ENCODE results near the gene FHAD1.
A peak's percentile ranks its signal among the peaks of the same experiment; 100 is the strongest.

Gene FHAD1

DNA sequence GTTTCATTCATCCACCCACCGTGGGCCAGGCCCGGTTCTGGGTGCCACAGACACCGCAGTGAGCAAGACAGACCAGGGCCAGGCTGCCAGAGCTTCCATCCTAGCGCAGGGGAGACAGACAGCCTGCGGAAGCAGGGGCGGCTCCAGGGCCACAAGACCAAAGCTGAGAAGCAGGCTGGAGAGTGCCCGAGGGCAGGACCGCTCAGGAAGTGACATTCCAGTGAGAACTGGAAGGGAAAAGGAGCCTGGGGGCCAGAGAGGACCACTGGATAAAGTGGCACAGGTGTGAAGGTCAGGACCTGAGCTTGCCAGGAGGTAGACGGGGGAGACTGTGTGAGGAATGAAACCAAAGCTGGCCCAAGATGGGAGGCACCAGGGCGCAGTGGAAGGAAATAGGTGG lies 103.1 kb downstream of the FHAD1 start:
- no peak for TF ChIP-seq TCF12 (IDR thresholded peaks at IDR 0.05; ENCODE audit: low read depth)
- TF ChIP-seq, protein P1, sequence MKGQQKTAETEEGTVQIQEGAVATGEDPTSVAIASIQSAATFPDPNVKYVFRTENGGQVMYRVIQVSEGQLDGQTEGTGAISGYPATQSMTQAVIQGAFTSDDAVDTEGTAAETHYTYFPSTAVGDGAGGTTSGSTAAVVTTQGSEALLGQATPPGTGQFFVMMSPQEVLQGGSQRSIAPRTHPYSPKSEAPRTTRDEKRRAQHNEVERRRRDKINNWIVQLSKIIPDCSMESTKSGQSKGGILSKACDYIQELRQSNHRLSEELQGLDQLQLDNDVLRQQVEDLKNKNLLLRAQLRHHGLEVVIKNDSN (IDR thresholded peaks at IDR 0.05), result no peak
- no peak for TF ChIP-seq YY1 (IDR thresholded peaks at IDR 0.05; ENCODE audit: low read depth)
- no peak for TF ChIP-seq TAF1 (IDR thresholded peaks at IDR 0.05; ENCODE audit: low read depth)
- no peak for TF ChIP-seq CREB1 (IDR thresholded peaks at IDR 0.05; ENCODE audit: low read depth)
- no peak for TF ChIP-seq RAD21 (IDR thresholded peaks at IDR 0.05; ENCODE audit: low read depth)

DNA sequence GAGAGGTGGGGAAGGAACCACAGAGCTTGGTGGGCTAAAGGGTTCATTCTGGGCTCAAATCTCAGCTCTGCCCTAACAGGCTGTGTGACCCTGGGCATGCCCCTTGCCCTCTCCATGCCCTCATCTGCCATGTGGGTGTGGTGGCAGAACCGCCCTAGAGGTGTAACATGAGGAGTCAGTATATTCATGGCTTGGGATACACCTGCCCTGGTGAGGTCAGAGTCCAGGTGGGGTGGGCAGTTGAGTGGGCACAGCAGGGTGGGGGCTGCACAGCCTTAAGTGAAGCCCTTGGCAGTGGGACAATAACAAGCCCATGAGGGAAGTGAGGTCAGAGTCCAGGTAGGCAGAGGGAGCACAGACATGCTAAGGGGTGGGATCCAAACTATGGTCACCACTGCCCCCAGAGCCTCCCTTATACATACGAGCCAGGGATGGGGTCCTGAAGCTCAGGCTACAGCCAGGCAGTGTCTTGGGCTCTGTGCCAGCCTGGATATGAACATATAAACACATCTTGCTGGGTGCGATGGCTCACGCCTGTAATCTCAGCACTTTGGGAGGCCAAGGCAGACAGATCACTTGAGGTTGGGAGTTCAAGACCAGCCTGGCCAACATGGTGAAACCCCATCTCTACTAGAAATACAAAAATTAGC lies 103.7 kb downstream of the FHAD1 start:
- TF ChIP-seq ZBTB7A (IDR thresholded peaks at IDR 0.05; ENCODE audit: low read depth) (peak; percentile 63; the same call in 1 of the 2 replicates), TAF1 (IDR thresholded peaks at IDR 0.05; ENCODE audit: low read depth) (no peak), TEAD4 (IDR thresholded peaks at IDR 0.05) (no peak), CEBPB (IDR thresholded peaks at IDR 0.05) (no peak), YY1 (IDR thresholded peaks at IDR 0.05; ENCODE audit: low read depth) (no peak), EP300 (IDR thresholded peaks at IDR 0.05; ENCODE audit: borderline replicate concordance) (peak; percentile 55; the same call in 1 of the 2 replicates), NFIC (IDR thresholded peaks at IDR 0.05) (peak; percentile 34; the same call in 1 of the 2 replicates), EGR1 (IDR thresholded peaks at IDR 0.05) (no peak), TCF12 (IDR thresholded peaks at IDR 0.05; ENCODE audit: low read depth) (peak; percentile 74), CREB1 (IDR thresholded peaks at IDR 0.05; ENCODE audit: low read depth) (no peak), RAD21 (IDR thresholded peaks at IDR 0.05; ENCODE audit: low read depth) (no peak), FOXM1 (IDR thresholded peaks at IDR 0.05; ENCODE audit: borderline replicate concordance, low read depth) (no peak)
- TF ChIP-seq, protein P2, sequence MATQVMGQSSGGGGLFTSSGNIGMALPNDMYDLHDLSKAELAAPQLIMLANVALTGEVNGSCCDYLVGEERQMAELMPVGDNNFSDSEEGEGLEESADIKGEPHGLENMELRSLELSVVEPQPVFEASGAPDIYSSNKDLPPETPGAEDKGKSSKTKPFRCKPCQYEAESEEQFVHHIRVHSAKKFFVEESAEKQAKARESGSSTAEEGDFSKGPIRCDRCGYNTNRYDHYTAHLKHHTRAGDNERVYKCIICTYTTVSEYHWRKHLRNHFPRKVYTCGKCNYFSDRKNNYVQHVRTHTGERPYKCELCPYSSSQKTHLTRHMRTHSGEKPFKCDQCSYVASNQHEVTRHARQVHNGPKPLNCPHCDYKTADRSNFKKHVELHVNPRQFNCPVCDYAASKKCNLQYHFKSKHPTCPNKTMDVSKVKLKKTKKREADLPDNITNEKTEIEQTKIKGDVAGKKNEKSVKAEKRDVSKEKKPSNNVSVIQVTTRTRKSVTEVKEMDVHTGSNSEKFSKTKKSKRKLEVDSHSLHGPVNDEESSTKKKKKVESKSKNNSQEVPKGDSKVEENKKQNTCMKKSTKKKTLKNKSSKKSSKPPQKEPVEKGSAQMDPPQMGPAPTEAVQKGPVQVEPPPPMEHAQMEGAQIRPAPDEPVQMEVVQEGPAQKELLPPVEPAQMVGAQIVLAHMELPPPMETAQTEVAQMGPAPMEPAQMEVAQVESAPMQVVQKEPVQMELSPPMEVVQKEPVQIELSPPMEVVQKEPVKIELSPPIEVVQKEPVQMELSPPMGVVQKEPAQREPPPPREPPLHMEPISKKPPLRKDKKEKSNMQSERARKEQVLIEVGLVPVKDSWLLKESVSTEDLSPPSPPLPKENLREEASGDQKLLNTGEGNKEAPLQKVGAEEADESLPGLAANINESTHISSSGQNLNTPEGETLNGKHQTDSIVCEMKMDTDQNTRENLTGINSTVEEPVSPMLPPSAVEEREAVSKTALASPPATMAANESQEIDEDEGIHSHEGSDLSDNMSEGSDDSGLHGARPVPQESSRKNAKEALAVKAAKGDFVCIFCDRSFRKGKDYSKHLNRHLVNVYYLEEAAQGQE (IDR thresholded peaks at IDR 0.05; ENCODE audit: low read depth), result no peak
- TF ChIP-seq, protein P3, sequence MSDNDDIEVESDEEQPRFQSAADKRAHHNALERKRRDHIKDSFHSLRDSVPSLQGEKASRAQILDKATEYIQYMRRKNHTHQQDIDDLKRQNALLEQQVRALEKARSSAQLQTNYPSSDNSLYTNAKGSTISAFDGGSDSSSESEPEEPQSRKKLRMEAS (IDR thresholded peaks at IDR 0.05), result peak; percentile 21; the same call in 1 of the 2 replicates
- TF ChIP-seq, protein P1 (IDR thresholded peaks at IDR 0.05), result no peak

DNA sequence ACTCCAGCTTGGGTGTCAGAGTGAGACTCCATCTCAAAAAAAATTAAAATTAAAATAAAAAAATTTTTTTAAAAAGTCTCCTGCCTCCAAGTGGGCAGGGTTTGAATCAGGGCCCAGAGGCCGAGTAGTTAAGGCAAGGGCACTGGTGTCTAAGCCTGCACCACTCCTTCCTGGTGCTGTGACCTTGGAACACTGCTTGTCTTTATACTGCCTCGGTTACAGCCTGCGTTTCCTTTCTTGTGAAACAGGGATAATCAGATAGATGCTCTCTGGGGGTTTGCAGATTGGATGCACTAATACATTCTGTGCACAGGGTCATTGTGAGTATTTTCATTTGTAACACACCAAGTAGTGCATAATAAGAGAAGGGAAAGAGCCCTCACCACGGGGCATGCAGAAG lies 104.3 kb downstream of the FHAD1 start:
- TF ChIP-seq TAF1 (IDR thresholded peaks at IDR 0.05; ENCODE audit: low read depth) (no peak), TEAD4 (IDR thresholded peaks at IDR 0.05) (no peak), CEBPB (IDR thresholded peaks at IDR 0.05) (no peak), RAD21 (IDR thresholded peaks at IDR 0.05; ENCODE audit: low read depth) (no peak), FOXM1 (IDR thresholded peaks at IDR 0.05; ENCODE audit: borderline replicate concordance, low read depth) (no peak), CREB1 (IDR thresholded peaks at IDR 0.05; ENCODE audit: low read depth) (no peak)
- TF ChIP-seq, protein P2 (IDR thresholded peaks at IDR 0.05; ENCODE audit: low read depth), result no peak
- TF ChIP-seq, protein P3 (IDR thresholded peaks at IDR 0.05), result no peak

DNA sequence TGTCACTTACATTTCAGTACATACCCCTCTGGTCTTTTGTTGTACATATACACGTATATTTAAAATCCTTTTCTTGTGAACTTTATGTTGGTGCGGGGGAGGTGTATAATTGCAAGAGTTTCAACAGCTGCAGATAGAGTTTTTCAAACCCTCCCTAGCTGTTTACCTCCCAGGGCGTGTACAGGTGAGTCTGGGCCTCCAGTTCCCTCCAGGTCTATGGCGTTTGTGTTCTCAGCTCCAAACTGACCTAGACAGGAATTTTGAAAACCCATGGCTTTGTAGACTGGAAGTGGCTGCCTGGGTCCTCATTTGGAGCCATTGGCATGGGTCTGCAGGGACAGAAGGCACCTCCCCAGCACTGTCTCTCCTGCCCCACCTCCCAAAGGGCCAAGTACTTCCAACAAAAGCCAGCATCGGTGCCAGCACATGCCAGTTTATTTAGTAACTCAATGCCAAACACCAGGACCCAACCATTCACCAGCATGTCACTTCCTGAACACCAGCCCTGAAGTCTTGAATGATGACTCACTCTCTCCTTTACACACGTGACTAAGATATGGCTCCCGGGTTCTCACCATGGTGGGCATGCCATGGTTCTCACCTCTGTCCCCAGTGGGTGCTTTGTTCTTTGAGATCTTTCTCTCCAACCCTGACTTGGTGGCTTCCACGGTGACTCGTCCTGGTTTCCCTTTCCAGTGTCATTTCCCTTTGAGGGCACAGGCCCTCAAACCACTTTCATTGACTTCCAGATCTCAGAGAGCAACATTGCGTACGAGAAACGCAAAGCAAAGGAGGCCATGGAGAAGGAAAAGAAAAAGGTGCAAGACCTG lies 105.3 kb downstream of the FHAD1 start:
- TF ChIP-seq YY1 (IDR thresholded peaks at IDR 0.05; ENCODE audit: low read depth), result peak; percentile 76
- no peak for TF ChIP-seq CREB1 (IDR thresholded peaks at IDR 0.05; ENCODE audit: low read depth)
- TF ChIP-seq, protein P1 (IDR thresholded peaks at IDR 0.05), result peak; percentile 90
- TF ChIP-seq EP300 (IDR thresholded peaks at IDR 0.05; ENCODE audit: borderline replicate concordance), result peak; percentile 82; the same call in 1 of the 2 replicates
- peak; percentile 90 for TF ChIP-seq TEAD4 (IDR thresholded peaks at IDR 0.05)
- TF ChIP-seq FOXM1 (IDR thresholded peaks at IDR 0.05; ENCODE audit: borderline replicate concordance, low read depth), result peak; percentile 41; the same call in 1 of the 2 replicates
- TF ChIP-seq, protein P3 (IDR thresholded peaks at IDR 0.05), result peak; percentile 90
- TF ChIP-seq TAF1 (IDR thresholded peaks at IDR 0.05; ENCODE audit: low read depth), result no peak
- TF ChIP-seq ZBTB7A (IDR thresholded peaks at IDR 0.05; ENCODE audit: low read depth), result no peak
- TF ChIP-seq TCF12 (IDR thresholded peaks at IDR 0.05; ENCODE audit: low read depth), result peak; percentile 75
- no peak for TF ChIP-seq EGR1 (IDR thresholded peaks at IDR 0.05)
- TF ChIP-seq NFIC (IDR thresholded peaks at IDR 0.05), result peak; percentile 87
